Measurements from ENCODE around the gene MKRN2OS.

DNA sequence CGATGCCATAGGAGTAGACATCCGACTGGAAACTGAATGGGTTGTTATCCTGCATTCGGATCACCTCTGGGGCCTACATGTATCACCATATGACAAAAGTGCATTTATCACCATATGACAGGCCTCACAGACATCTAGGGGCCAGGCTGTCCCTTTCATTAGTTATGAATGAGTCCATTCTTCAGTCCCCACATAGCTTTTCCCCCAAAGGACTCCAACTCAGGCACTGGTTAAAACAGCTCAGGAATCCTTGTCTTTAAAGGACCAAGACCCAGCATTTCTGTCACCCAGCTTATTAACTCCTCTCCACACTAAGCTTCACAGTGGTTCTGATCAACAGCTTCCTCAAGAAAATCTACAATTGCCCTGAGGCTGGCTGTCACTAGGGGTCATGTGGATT, 39.9 kb upstream of the MKRN2OS start:
- TF ChIP-seq CTCF (IDR thresholded peaks at IDR 0.05) (no peak), POLR2AphosphoS5 (IDR thresholded peaks at IDR 0.05) (no peak), POLR2A (IDR thresholded peaks at IDR 0.05) (no peak)
